B cell (primary cell): ENCODE data around the gene HOXC4.
"Not testable (repeated sequence)": the region's sequence is repeated elsewhere in the genome, so short reads cannot be mapped to it uniquely, and the experiment has no call there.

ENCODE experiments used
- CTCF ChIP-seq: fragments of 200-600 bp; IDR thresholded peaks from one replicate; pipeline ENCODE4 v1.8.0; 2022; ENCODE audit warnings: antibody characterized with exemption, mild to moderate bottlenecking
- EZH2 ChIP-seq: IDR thresholded peaks from 2 replicates; pipeline ENCODE4 v1.6.1; 2012; ENCODE audit warnings: borderline replicate concordance, low read depth, mild to moderate bottlenecking, moderate library complexity, low read length; ENCODE audit not compliant: insufficient read depth, poor library complexity, severe bottlenecking

DNA sequence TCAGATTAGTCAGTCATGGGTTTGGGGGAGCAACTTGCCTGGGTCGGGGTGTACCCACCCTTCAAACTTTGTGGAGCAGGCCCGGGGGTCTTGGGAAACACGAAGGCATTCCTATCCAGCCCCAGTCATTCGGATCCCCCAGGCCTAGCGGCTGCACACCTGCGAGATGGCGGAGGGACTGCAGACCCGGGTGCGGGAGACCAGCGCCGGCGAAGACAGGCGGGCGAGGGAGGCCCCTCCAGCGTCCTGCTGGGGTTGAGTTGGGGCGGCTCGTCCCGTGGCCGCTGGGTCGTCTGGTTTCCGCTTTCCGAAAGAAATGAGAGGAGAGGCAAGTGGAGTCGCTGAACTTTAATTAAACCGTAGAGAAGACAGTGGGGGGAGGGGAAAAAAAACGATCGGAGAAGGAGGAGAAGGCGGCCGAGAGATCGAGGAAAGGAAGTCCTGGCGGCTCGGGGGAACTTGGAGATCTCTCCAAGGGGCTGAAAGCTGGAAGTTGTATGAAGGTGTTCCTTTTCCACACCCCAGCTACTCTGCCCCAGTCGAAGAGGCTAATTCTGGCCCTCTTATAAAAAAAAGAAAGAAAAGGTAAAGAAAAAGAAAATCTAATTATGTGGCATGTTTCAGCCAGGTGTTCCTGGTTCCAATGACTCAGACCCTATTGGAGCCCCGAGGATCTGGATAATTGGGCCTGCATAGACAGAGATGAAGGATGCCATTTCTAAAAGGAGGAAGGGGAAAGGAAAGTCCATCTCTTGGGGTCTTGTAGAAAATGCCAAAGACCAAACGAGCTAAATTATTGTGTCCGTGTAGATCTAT lies 28.2 kb downstream of the HOXC4 start:
- TF ChIP-seq CTCF, EZH2: not testable (repeated sequence)
